NCI-H2171 (cell line): Measurements from ENCODE around the gene FAT1.

ENCODE experiments used
- DNase-seq: peaks from one replicate; lab custom pipeline; 2025; lab: John Stamatoyannopoulos, UW

The FAT1 gene

DNA sequence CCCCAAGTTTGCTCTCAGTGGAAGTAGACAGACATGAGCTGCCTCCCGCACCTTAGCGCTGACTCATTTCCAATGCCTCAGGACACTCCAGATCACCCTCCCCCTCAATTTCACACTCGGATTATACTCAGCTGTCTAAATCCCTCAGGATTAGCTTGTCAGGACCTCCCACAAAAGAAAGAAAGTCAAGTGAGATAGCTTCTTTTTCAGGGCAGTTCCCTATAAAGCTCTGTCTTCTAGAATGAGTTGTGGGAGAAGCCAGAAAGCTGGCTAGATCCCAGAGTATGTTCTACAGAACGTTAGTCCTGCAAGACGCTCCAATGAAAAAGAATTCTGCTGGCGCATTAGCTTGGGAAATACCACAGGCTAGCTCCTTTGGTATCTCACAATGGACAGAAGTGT lies 117.1 kb downstream of the FAT1 start:
- DNase-seq: no peak

DNA sequence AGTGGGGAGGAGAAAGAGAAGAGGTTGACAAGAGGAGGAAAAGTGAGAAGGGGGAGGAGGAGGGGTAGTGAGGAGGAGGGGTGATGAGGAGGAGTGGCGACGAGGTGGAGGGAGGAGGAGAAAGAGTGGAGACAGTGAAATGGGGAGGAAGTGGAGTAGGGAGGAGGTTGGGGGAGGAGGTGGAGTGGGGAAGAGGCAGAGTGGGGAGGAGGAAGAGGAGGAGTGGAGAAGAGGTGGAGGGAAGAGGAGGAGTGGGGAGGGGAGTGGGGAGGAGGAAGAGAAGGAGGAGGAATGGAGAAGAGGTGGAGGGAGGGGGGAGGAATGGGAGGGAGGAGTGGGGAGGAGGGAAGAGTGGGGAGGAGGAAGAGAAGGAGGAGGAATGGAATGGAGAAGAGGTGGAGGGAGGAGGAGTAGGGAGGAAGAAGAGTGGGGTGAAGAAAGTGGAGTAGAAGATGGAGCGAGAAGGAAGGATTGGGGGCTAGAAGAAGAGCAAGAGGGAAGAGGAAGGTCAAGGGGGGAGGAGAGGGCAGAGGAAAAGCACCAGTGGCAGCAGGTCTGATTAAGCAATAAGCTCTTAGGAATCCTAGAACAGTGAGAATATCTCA lies 118.3 kb downstream of the FAT1 start:
- no peak for DNase-seq

DNA sequence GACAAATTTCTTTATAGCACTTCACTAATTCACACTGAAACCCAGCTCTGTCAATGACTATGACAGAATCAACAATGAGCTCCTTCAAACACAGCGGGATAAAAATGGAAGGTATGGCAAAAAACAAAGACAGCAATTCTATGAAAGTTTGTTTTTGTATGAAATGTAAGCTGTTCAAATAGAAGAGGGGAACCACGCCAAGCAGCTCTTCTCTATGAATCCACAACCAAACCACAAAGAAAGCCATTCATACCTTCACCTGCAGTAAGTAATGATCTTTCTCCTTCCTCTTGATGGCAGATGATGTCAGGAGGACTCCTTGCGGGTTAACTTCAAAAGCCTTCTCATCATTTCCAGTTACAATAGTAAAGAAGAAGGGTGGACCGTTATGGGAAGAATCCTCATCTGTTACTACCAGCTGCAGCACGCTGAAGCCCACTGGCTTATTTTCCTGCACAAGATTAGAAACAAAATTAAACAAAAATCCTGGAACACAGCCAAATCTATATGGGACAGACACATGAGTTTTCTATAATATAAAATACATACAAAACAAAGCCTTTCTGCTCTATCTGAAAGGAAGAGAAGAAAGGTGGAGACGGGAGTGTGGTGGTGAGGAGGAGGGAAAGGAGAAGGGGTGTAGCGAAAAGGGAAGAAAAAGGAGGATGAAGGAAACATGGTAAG lies 119.4 kb downstream of the FAT1 start:
- no peak for DNase-seq

DNA sequence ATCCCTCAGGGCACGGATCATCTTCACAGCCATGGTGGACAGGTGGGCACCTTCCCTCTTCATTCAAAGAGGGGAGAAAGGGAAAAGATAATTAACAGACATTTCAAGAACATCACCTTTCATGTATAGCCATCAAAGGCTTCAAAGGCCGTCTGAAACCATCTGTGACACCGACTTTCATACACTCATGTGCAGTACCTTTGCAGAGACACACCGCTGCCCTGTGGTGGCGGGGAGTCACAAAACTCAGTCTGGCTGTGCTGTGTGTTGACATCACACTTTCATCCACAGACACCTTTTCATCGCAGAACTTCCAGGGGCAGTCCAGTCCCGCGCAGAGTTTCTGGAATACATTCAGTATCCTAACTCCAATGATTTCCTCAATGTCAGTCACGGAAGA lies 120.7 kb downstream of the FAT1 start:
- DNase-seq: no peak

DNA sequence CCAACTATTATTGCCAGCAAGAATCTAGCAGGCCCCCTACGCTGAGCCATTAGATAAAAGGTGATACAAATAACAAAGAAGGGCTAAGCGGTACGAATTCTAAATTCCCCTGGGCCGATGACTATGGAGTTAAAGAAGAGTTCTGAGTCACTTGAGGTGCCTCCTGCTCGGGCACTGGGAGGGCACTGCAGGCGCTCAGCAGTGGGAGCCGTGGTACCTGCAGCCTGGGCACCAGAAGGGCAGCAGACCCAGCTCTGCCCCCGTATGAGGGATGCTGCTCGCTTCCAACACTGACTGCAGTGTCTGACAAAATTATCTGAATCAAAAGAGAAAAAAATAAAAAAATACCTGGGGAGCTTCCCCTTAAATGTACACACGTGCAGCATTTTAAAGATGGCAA lies 124.2 kb downstream of the FAT1 start:
- no peak for DNase-seq

DNA sequence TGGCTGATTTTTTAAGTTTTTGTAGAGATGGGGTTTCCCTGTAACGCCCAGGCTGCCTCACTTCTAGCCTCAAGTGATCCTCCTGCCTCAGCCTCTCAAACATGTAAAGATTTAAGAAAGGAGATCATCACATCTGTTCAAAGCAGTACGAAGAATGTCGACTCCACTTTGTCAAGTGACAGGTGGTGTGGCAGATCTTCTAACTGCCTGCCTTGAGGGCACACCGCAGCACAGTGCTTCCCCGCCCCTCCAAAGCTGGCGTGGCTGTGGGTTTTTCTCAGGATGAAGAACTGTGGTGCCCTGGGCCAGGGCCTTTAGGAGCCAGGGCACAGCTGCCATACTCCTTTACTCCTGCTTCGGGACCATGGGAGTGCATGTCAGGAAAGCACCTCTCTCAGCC lies 125.0 kb downstream of the FAT1 start:
- DNase-seq: no peak

DNA sequence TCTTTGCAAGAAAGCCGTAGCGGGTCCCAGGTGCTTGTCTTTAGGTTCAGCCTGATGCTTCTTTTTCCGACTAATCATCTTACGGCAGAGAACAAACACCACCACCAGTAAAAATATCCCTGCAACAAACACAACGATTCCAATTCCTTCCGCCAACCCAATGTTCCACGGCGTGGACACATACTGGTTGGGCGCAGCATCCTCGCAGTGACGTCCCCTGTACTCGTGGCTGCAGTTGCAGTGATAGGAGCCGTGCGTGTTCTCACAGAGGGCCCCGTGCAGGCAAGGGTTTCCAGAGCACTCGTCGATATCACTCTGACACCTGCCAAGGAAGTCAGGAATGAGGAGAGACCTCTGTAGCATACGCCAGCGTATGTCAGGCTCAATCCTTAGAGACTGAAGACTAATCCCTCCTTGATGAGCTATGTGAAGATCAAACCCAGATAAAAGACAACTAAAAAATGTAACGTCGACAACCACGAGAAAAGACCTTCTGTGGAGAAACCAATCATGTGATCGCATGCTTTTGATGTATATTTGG lies 126.7 kb downstream of the FAT1 start:
- no peak for DNase-seq

DNA sequence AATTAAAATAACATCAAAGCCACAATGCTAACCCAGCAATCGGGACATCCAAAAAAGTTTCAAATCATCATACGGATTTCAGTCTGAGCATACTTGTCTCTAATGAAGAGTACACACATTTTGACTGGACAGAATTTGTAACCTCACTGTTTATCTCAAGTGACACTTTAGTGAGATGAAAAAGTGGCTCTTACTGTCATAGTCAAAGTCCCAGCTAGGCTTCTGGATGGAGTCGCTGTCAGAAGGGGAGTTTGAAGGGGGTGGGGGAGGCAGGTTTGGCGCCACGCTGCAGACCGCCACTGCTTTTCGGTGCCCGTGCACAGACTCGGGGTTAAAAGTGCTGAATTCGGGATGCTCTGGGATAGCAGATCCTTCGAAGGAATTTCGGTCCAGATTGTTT lies 127.3 kb downstream of the FAT1 start:
- no peak for DNase-seq

DNA sequence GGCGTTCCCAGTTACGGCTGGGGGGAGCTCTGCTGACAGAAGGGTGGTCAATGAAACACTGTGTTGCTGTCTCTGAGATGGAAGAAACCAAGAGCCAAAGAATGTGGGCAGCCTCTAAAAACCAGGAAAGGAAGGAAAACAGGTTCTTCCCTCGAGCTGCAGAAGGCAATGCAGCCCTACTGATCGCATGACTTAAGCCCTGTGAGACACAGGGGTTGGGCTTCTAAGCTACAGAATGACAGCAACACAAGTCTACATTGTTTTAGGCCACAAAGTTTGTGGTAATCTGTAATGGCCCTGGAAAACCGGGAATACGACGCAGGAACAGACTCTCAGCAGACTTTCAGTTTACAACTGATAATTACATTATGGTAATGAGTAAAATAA lies 130.1 kb downstream of the FAT1 start:
- no peak for DNase-seq

DNA sequence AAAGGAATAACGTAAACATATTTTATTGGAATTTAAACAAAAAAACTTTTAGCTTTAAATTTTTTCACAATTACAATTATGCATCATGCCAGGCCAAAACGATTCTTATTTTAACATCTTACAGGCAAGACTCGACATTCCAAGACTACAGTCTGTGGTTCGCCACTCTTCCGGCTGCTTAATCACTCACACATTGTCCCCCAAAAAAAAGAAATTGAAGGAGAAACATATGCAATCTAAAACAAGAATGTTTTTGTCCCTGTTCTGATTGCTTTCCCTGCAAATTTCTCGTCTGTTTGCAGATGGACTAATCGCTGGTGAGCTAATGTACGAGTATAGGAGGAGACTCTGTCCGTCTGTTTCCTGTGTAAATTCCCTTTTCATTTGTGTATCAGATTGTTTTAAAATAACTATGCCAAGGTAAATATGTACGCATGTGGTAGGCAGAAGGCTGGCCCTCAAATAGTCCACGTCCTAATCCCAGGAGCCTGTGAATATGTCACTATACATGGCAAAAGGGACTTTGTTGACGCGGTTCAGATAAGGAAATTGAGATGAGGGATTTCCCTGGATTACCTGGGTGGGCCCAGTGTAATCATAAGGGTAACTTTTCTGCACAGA lies 130.6 kb downstream of the FAT1 start:
- no peak for DNase-seq

DNA sequence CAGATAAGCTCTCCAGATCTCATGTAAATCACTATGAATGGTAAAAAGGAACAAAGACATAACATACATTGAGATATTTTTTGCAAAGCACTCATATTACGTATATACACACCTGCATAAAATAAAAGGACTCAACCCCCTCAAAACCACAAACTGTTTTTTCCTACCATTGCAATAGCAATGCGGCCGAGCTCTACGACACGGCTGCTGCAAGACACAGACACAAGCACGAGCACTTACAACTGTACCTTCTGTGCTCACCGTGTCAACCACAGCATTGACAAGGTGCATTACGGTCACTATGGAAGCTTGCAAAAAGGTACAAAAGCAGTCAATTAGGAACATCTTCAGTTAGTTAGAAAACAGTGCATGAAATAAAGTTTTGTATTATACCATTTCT lies 131.2 kb downstream of the FAT1 start:
- no peak for DNase-seq

DNA sequence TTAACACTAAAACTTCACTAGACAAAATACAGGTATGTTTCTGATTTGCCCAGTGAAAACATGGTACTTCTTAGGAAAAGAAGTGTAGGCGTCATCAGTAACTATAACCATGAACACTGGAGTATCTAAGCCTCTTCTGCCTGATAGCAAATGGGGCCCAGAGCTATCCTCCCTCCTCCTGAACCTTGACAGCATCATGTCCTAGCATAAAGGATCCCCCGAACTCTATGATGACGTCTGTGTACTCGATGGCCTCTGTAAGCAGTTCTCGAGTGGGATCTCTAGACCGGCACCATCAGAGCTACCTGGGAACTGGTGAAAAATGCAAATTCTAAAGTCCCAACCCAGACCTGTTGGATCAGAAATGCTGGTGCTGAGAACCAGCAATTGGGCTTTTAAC lies 132.0 kb downstream of the FAT1 start:
- DNase-seq: no peak

DNA sequence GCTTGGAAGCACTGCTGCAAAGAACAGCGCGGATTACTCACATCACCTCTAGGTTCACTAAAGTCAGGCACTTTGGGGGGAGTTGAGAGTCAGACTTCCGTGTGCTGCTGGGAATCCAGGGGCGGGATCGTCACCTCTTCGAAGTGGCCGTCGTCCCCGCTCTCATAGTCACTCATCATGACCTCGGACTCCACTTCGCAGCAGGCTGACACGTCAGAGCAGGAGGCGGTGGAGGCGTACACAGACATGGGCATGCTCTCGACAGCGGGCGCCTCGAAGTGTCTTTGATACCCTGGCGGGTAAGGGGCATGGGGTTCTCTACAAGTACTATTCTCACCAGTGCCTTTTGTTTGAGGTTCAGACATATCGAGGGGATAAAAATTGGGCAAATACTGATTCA lies 135.2 kb downstream of the FAT1 start:
- DNase-seq: no peak

DNA sequence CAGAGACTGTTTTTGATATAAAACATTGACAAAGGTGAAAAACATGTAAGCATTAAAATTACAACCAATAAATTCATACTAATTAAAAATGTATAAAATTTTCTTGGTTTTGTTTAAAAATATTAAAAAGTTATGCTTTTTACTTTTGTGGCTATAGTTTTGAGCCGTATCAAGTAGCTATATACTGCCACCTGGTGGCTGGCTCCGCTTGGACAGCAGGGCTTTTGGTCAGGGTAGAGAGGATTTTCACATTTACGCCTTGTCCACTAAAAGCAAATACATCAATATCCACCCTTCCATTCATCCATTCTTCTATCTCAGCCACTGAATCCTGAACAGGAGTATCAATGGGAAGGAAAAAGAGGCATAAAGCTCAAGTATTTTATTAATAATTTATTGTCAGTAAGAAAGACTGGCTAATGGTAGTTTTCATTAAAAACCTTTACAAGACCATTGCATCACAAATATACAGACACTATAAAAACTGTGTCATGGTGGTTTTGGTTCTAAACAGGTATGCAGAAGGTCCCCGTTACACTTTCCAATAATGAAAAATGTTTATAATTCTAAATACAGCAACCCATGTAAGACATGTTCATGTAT lies 136.1 kb downstream of the FAT1 start:
- DNase-seq: no peak

DNA sequence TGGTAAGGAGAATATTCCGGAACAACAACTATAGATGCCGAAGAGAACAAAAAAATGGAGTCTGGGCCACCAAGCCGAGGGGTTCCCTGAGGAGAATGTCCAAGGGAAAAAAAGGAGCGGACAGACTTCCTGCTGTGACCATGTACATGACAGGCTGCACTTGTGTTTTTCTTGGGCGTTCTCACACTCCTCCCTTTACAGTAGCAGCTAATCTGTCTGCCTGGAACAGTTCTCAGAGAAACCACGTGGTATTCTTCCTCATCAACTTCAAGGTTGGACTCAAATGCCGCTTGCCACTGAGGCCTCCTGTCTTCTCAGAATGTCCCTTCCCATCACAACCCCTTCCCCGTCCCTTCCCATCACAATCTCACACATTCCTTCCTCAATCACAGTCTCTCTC lies 137.5 kb downstream of the FAT1 start:
- DNase-seq: no peak

DNA sequence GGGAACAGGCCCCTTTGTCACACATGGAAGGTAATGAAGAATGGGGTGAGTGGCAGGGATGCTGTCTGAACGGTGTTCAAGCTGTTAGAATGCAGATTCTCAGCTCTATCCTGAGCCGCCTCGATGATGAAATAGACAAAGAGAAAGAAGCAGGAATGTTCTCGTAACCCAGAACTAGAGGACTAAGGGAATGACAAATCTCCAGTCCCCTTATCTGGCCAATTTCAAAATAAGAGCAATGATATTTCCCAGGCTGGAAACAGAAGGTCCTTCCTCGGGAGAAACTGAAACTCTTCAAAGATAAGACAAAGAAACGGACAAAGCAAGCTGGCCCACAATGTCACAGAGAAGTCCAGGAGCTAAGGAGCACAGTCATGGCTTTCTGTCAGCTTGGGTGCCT lies 138.7 kb downstream of the FAT1 start:
- DNase-seq: no peak

DNA sequence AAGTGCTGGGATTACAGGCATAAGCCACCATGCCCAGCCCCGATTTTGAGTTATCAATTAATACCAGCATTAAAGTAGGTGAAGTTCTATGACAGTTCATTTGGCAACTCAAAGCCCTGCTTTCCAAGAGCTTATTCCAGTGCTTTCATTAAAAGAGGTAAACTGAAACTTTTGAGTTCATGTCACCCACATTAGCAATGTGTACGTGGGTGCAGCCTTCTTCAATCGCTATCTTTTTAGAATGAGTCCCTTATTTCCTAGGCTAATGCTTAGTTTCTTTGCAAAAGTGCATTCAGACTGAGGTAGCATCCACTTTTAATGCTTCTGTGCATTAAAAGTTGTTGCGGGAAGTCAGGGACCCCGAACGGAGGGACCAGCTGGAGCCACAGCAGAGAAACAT lies 142.2 kb downstream of the FAT1 start:
- no peak for DNase-seq

DNA sequence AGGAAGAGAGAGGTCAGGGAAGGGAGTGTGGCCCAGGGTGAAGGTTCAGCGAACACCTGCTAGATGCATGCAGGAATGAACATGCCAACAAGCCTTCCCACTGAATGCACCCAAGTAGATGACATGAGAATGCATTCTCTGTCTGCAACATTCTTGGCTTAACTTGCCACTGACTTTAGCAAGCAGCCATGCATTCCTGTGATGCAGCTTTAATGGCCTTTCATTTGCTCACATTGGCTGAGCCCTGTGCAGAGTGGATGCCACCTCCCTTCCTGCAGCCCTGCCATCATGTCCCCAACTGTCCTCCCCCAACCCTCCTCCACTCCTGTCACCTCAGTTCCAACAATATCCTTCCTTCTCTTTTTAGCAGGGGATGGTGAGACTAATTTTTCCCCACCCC lies 143.0 kb downstream of the FAT1 start:
- DNase-seq: no peak

DNA sequence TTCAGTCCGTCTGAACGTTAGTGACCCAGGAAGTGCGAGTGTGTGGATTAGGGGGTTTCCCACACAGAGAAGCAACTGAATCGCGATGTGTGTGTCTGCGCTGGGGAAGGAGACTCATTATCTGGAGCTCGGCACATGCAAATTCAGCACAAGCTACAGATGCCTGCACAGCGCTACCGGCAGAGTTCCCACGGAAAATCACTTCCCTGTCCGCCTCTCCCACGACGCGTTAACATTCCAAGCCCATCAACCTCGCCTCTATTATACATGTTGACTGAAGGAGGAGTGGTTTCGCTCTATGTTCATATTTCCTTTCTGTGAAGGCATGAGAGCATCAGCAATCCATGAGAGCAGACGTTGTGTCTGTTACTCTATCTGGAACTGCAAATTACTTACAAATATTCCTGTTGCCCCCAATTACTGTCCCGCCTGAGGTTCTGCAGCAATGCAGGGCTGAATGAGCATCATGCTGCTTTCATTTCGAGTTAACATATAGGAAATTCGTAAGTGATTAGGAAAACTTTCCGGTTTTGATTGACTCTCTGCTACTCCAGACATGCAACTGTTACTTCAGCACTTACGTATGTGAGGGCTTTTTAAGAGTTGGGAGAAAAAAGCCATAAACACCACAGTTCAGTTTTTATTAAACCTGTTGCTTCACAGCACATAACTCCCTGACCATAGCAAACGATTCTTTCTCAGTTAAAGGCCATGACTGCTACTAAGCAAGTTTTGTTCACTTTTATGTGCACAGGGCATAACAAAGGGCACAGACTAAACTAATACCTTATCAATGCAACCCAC lies 153.3 kb downstream of the FAT1 start:
- no peak for DNase-seq

DNA sequence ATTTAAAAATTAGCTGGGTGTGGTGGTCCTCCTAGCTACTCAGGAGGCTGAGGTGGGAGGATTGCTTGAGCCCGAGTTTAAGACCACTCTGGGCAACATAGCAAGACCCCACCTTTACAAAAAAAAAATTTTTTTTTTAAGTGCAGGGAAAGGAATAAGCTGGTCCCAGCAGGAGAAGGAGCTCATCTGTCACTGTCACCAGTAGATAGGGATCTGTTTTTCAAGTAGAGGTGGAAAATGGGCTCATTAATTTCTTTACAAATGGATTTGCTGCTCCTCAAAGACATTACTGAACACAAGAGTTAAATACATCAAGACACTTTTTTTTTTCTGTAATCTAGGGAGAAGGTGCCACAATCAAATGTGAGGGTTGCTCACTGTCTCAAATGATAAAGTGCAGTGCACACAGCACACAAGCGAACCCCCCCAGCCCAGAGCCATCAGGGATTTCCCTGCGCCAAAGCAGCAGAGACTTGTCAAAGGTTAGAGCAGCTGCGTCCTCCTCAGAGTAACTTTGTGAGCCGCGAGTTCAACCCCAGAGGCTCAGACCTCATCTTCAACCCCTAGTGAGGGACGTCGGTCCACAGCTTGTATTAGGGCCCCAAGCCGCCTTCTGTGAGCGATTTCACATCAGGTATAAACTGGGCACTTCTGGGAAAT lies 154.0 kb downstream of the FAT1 start:
- no peak for DNase-seq

DNA sequence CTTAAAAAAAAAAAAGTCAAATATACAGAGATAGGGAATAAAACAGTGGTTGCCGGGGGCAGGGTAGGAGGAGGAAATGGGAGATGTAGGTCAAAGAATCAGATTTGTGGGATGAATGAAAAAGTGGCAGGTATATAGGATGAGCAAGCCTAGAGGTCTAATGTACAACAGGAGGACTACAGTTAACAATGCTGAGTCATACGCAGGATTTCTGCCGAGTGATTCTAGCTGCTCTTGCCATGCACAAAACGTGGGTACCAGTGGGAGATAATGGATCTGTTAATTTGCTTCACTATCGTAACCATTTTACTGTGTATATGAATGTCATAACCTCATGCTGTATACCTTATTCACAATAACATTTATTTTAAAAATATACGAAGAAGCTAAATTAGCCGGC lies 157.6 kb downstream of the FAT1 start:
- no peak for DNase-seq

DNA sequence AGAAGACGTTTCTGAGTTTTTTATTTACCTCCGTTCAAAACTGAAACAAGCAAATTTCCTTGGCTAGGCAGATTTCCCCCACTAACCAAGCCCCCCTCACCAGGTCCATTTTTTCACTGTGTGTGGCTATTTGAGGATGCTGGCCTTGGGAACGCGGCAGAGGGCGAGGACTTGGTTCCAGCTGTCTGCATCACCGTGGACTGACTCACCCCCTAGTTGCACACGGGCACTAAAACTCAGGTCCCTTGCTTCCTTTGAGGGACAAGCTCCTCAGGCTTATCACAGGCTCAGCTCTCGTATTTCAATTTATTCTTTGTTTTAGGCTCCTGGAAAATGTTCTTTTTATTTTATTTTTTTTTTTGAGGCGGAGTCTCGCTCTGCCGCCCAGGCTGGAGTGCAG lies 159.9 kb downstream of the FAT1 start:
- no peak for DNase-seq
